GM23338 (cell line): ENCODE data around the gene NPY2R.

Experiments
- CREB1 ChIP-seq: fragments of 250-450 bp; sonication (Bioruptor Pico); IDR thresholded peaks from 2 replicates; pipeline ENCODE4 v1.5.0; 2020; ENCODE audit warnings: low read depth, mild to moderate bottlenecking, moderate library complexity
- CTCF ChIP-seq, 2 experiments: fragments of 200-600 bp in 1 of 2; sonication (generic) in 1 of 2; conservative IDR thresholded peaks; 2 replicates each; pipeline versions ENCODE4 v1.5.1 to v1.6.1; 2016 to 2017; ENCODE audit warnings: antibody characterized with exemption in 2 of 2, low read depth in 2 of 2, mild to moderate bottlenecking in 2 of 2, moderate library complexity in 1 of 2
- EZH2 ChIP-seq: fragments of 200-600 bp; sonication (generic); IDR thresholded peaks from one replicate; pipeline ENCODE4 v1.8.0; 2017; ENCODE audit warnings: antibody characterized with exemption, mild to moderate bottlenecking, low read depth; ENCODE audit not compliant: unreplicated experiment
- EZH2phosphoT487 ChIP-seq: fragments of 200-600 bp; sonication (generic); IDR thresholded peaks from one replicate; pipeline ENCODE4 v1.8.1; 2018; ENCODE audit warnings: antibody characterized with exemption; ENCODE audit not compliant: unreplicated experiment
- JUNB ChIP-seq: IDR thresholded peaks from one replicate; pipeline ENCODE4 v1.6.1; 2016; ENCODE audit warnings: antibody characterized with exemption; ENCODE audit not compliant: unreplicated experiment
- NANOG ChIP-seq: IDR thresholded peaks from 2 replicates; pipeline ENCODE4 v1.6.1; 2016; ENCODE audit warnings: antibody characterized with exemption, borderline replicate concordance
- POLR2AphosphoS5 ChIP-seq: IDR thresholded peaks from 2 replicates; pipeline ENCODE4 v1.6.1; 2016; ENCODE audit warnings: antibody characterized with exemption, low read depth
- REST ChIP-seq: IDR thresholded peaks from one replicate; pipeline ENCODE4 v1.6.1; 2018; ENCODE audit warnings: antibody characterized with exemption; ENCODE audit not compliant: unreplicated experiment
- ZNF114 ChIP-seq: fragments of 250-450 bp; sonication (Bioruptor Pico); IDR thresholded peaks from 2 replicates; pipeline ENCODE4 v1.5.0; 2020; ENCODE audit warnings: mild to moderate bottlenecking, moderate library complexity

GRCh38 chr4:155164718-155165117 is 43.7 kb upstream of the NPY2R start:
- TF ChIP-seq CTCF (conservative IDR thresholded peaks at IDR 0.05; ENCODE audit: low read depth in 2 of 2) (no peak), EZH2phosphoT487 (no peak), JUNB (no peak), POLR2AphosphoS5 (no peak), EZH2 (no peak), REST (no peak), NANOG (no peak), ZNF114 (no peak), CREB1 (CRISPR knock-in tag) (no peak)
